Measurements from ENCODE around the gene YWHAH.

YWHAH gene

GRCh38 chr22:31923136-31923535 is 21.2 kb upstream of the YWHAH start:
- no peak for DNase-seq (ENCODE audit: low spot score)

- DNase-seq (ENCODE audit: low spot score): no peak
These were observed 20.6 kb upstream of the YWHAH start for GRCh38 chr22:31923747-31924146.

GRCh38 chr22:31925056-31925455 is 19.3 kb upstream of the YWHAH start:
- no peak for DNase-seq (ENCODE audit: low spot score)

GRCh38 chr22:31926024-31926423 is 18.3 kb upstream of the YWHAH start:
- no peak for DNase-seq (ENCODE audit: low spot score)

- peak; percentile 93 for DNase-seq (ENCODE audit: low spot score)
These were observed 17.4 kb upstream of the YWHAH start for GRCh38 chr22:31926969-31927368.

- no peak for DNase-seq (ENCODE audit: low spot score)
These were observed 16.8 kb upstream of the YWHAH start for GRCh38 chr22:31927562-31927961.

- no peak for DNase-seq (ENCODE audit: low spot score)
These were observed 15.0 kb upstream of the YWHAH start for GRCh38 chr22:31929167-31929930.

GRCh38 chr22:31932863-31933262 is 11.5 kb upstream of the YWHAH start:
- no peak for DNase-seq (ENCODE audit: low spot score)

- no peak for DNase-seq (ENCODE audit: low spot score)
These were observed 10.9 kb upstream of the YWHAH start for GRCh38 chr22:31933406-31933805.

- no peak for DNase-seq (ENCODE audit: low spot score)
These were observed 10.4 kb upstream of the YWHAH start for GRCh38 chr22:31933816-31934482.

- DNase-seq (ENCODE audit: low spot score): no peak
These were observed 8.2 kb upstream of the YWHAH start for GRCh38 chr22:31935961-31936635.

- no peak for DNase-seq (ENCODE audit: low spot score)
These were observed 7.0 kb upstream of the YWHAH start for GRCh38 chr22:31937341-31937740.

- DNase-seq (ENCODE audit: low spot score): no peak
These were observed 6.0 kb upstream of the YWHAH start for GRCh38 chr22:31938296-31938695.

- no peak for DNase-seq (ENCODE audit: low spot score)
These were observed 3.8 kb upstream of the YWHAH start for GRCh38 chr22:31940506-31940905.

- no peak for DNase-seq (ENCODE audit: low spot score)
These were observed 2.2 kb upstream of the YWHAH start for GRCh38 chr22:31942091-31942490.

- DNase-seq (ENCODE audit: low spot score): no peak
These were observed 943 bp upstream of the YWHAH start for GRCh38 chr22:31943206-31943977.

- peak; percentile 72 for DNase-seq (ENCODE audit: low spot score)
These were observed 536 bp downstream of the YWHAH start for GRCh38 chr22:31944700-31945442.

GRCh38 chr22:31945443-31945855 is 1.1 kb downstream of the YWHAH start:
- DNase-seq (ENCODE audit: low spot score): no peak

- DNase-seq (ENCODE audit: low spot score): no peak
These were observed 1.8 kb downstream of the YWHAH start for GRCh38 chr22:31945971-31946680.

GRCh38 chr22:31947296-31947695 is 3.0 kb downstream of the YWHAH start:
- no peak for DNase-seq (ENCODE audit: low spot score)

GRCh38 chr22:31948002-31948401 is 3.7 kb downstream of the YWHAH start:
- DNase-seq (ENCODE audit: low spot score): no peak

All from iPS-NIHi11 (cell line).